Measurements from ENCODE around the gene GPR107.

GPR107 gene

DNA sequence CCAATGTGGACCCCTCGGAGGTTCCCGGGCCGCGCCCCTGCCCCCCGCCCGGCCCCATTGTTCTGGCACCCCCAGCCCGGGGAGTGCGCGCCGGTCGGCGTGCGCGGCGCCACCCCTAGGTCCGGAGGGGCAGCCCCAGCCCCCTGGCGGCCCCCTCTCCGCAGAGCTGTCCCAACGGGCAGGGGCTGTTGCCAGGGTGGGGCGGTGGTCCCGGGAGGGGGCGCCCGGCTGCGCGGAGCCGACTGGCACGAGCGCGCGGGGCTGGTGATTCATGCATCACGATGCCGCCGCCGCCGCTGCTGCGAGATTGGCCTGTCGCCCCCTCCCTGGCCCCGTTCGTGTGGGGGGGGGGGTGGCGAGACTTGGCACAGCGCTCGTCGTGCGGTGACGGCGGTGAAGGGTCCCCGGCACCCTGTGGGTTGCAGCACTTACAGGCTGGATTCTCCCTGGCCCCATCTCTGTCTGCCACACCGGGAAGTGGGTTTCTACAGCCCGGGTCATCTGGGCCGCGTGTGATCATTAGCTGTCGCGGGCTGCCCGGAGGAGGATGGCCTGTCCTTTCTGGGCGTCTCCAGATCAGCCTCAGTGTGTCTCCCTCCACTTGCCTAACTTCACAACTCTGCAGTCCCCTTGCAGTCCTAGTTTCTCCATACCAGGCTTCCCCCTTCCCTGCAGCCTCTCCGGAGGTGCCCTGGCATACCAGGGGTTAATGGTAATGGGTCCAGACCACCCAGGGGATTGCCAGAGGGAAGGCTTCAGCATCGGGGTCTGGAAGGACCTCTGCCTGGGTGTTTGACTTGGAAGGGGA is 119.4 kb downstream of the GPR107 start:
- Mint-ChIP-seq H3K27ac (peak overlapping the region; percentile 71), H3K36me3 (ENCODE audit: low read depth) (peaks cover 4% of the 10 kb centered on the region), H3K4me3 (peak overlapping the region; percentile 81), H3K27me3 (peaks cover 29% of the 10 kb centered on the region), H3K4me1 (ENCODE audit: low read depth) (peaks cover 8% of the 10 kb centered on the region), H3K9me3 (no peaks in the 10 kb centered on the region)
- DNase-seq = peak; percentile 65

GRCh38 chr9:130173666-130173983 is 119.9 kb downstream of the GPR107 start:
- H3K36me3 Mint-ChIP-seq (ENCODE audit: low read depth) = peaks cover 4% of the 10 kb centered on the region

GRCh38 chr9:130174025-130174424 is 120.3 kb downstream of the GPR107 start:
- peaks cover 29% of the 10 kb centered on the region for H3K27me3 Mint-ChIP-seq

More at GRCh38 chr9:130173666-130173983, 119.9 kb downstream of the GPR107 start:
- peaks cover 8% of the 10 kb centered on the region for H3K4me1 Mint-ChIP-seq (ENCODE audit: low read depth)
- H3K4me3 Mint-ChIP-seq = peak overlapping the region; percentile 81
- H3K27ac Mint-ChIP-seq = peak overlapping the region; percentile 26
- H3K27me3 Mint-ChIP-seq = peaks cover 29% of the 10 kb centered on the region
- DNase-seq = no peak
- no peaks in the 10 kb centered on the region for H3K9me3 Mint-ChIP-seq

DNA sequence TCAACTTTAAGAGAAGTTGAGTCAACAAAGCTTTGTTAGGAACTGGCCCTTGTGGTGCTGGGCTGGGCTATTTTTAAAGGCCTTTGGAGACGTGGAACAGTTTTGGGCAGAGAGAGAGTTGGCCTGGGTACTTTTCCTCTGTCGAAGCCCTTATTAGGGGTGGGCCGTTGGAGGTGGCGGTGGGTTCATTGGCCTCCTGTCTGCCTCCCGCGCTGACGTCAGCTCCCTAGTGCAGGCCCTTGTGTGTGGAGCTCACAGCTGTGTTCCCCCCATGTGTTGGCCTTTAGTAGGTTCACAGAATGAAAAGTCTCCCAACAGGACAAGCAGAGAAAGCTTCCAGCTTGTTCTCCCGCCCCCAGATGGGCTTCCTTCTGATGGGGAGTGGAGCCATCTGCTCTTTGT is 121.2 kb downstream of the GPR107 start:
- DNase-seq = no peak
- Mint-ChIP-seq H3K27ac (no peak overlapping the region), H3K36me3 (ENCODE audit: low read depth) (peaks cover 4% of the 10 kb centered on the region), H3K27me3 (peaks cover 29% of the 10 kb centered on the region), H3K9me3 (no peaks in the 10 kb centered on the region), H3K4me3 (peak overlapping the region; percentile 51), H3K4me1 (ENCODE audit: low read depth) (peaks cover 8% of the 10 kb centered on the region)

More at GRCh38 chr9:130174025-130174424, 120.3 kb downstream of the GPR107 start:
- Mint-ChIP-seq H3K9me3 (no peaks in the 10 kb centered on the region), H3K4me3 (peak overlapping the region; percentile 81), H3K27ac (peak overlapping the region; percentile 26), H3K4me1 (ENCODE audit: low read depth) (peaks cover 8% of the 10 kb centered on the region), H3K36me3 (ENCODE audit: low read depth) (peaks cover 4% of the 10 kb centered on the region)
- no peak for DNase-seq

DNA sequence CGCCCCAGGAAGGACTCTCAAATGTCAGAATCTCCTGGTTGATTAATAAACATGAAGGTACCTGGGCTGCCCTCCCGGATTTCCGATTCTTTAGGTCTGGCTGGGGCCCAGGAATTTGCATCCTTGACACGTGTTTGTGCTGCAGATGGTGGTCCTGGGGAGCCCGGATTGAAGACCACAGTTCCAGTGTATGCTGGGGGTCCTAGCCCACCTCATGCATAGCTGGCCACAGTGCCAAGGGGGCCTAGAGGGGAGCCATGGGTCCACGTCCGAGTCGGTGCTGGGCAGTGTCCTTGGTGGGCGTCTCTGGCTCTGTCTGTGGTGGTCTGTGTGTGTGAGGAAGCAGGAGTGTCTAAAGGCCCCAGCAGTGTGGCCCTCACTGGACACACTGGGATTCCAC is 121.6 kb downstream of the GPR107 start:
- no peak overlapping the region for H3K27ac Mint-ChIP-seq
- H3K27me3 Mint-ChIP-seq = peaks cover 27% of the 10 kb centered on the region
- peaks cover 8% of the 10 kb centered on the region for H3K4me1 Mint-ChIP-seq (ENCODE audit: low read depth)
- no peak overlapping the region for H3K4me3 Mint-ChIP-seq
- peaks cover 4% of the 10 kb centered on the region for H3K36me3 Mint-ChIP-seq (ENCODE audit: low read depth)
- H3K9me3 Mint-ChIP-seq = no peaks in the 10 kb centered on the region
- no peak for DNase-seq

DNA sequence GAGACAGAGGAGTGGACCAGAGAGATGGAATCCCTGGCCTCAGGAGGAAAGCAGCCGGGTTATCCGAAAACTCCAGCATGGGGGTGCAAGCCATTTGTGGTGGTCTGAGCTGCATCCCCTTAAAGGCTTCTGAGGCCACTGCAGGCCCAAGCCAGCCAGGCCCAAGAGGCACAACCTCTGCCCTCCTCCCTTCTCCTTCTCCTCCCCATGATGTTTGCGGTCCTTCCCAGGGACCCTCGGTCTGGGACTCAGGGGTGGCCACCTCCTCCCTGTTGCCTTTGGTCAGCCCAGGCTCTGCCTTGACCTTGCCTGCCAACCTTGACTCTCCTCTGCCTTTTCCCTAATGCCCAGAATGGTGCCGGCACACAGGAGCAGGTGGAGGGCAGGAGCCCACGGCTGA is 123.1 kb downstream of the GPR107 start:
- no peak for DNase-seq
- H3K9me3 Mint-ChIP-seq = no peaks in the 10 kb centered on the region
- no peak overlapping the region for H3K4me3 Mint-ChIP-seq
- peaks cover 6% of the 10 kb centered on the region for H3K4me1 Mint-ChIP-seq (ENCODE audit: low read depth)
- peaks cover 17% of the 10 kb centered on the region for H3K27me3 Mint-ChIP-seq
- no peak overlapping the region for H3K27ac Mint-ChIP-seq
- H3K36me3 Mint-ChIP-seq (ENCODE audit: low read depth) = peaks cover 4% of the 10 kb centered on the region

- no peaks in the 10 kb centered on the region for H3K9me3 Mint-ChIP-seq
- peaks cover 4% of the 10 kb centered on the region for H3K36me3 Mint-ChIP-seq (ENCODE audit: low read depth)
- H3K4me3 Mint-ChIP-seq = no peak overlapping the region
- H3K27me3 Mint-ChIP-seq = peaks cover 16% of the 10 kb centered on the region
- no peak for DNase-seq
- peaks cover 6% of the 10 kb centered on the region for H3K4me1 Mint-ChIP-seq (ENCODE audit: low read depth)
- no peak overlapping the region for H3K27ac Mint-ChIP-seq
Observed at GRCh38 chr9:130177898-130178805, 124.4 kb downstream of the GPR107 start.

GRCh38 chr9:130179331-130179907 is 125.7 kb downstream of the GPR107 start:
- H3K4me3 Mint-ChIP-seq = no peak overlapping the region
- peaks cover 4% of the 10 kb centered on the region for H3K36me3 Mint-ChIP-seq (ENCODE audit: low read depth)
- no peaks in the 10 kb centered on the region for H3K9me3 Mint-ChIP-seq
- no peaks in the 10 kb centered on the region for H3K4me1 Mint-ChIP-seq (ENCODE audit: low read depth)
- H3K27me3 Mint-ChIP-seq = peaks cover 4% of the 10 kb centered on the region
- H3K27ac Mint-ChIP-seq = no peak overlapping the region
- DNase-seq = no peak

DNA sequence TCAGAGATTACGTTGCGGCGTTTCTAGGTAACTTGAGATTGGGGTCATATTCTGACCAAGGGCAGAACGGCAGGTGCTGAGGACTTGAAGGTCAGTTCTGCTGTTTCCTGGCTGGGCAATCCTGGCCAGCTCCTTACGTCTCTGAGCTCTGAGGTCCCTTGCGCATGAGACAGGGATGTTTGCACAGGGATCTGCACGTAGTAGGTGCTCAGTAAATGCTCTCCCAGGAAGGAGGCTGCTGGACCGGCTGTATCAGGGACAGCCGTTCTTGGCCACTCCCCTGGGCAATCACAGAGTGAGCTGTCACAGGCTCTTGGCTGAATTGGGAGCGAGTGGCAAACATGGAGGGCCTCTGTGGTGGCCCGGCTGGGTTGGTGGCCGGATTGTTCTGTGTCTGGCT is 126.8 kb downstream of the GPR107 start:
- DNase-seq = no peak
- H3K4me3 Mint-ChIP-seq = no peak overlapping the region

GRCh38 chr9:130181678-130182380 is 128.1 kb downstream of the GPR107 start:
- H3K9me3 Mint-ChIP-seq = no peaks in the 10 kb centered on the region
- H3K36me3 Mint-ChIP-seq (ENCODE audit: low read depth) = peaks cover 1% of the 10 kb centered on the region
- H3K27ac Mint-ChIP-seq = no peak overlapping the region
- no peak for DNase-seq
- H3K4me1 Mint-ChIP-seq (ENCODE audit: low read depth) = no peaks in the 10 kb centered on the region
- H3K4me3 Mint-ChIP-seq = no peak overlapping the region
- H3K27me3 Mint-ChIP-seq = no peaks in the 10 kb centered on the region

More for the DNA sequence above, 126.8 kb downstream of the GPR107 start:
- Mint-ChIP-seq H3K9me3 (no peaks in the 10 kb centered on the region), H3K27ac (no peak overlapping the region), H3K36me3 (ENCODE audit: low read depth) (peaks cover 2% of the 10 kb centered on the region), H3K4me1 (ENCODE audit: low read depth) (no peaks in the 10 kb centered on the region), H3K27me3 (no peaks in the 10 kb centered on the region)

DNA sequence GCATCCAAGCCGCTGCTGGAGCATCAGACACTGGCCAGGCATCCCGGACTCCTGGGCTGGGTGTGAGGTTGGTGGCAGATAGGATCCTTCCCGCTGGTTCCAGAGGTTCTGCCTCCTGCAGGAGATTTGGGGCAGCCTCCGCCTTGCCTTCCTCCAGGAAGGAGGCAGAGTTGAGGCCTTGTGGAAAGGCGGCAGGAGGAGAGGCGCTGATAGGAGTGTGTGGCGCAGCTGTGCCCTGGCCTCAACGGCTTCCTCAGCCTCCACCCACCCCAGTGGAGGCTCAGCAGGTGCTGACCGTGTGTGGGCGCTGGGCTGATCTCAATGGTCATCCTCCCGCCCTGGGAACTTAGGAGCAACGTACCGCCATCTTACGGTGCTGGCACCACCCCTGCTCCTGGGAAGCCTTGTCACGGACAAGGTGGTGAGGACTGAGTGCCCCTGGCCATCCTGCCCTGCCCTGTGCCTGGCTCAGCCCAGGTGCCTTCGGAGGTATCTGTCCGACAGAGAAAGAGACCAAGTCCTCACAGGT is 128.7 kb downstream of the GPR107 start:
- Mint-ChIP-seq H3K4me3 (no peak overlapping the region), H3K36me3 (ENCODE audit: low read depth) (no peaks in the 10 kb centered on the region), H3K9me3 (no peaks in the 10 kb centered on the region), H3K27me3 (no peaks in the 10 kb centered on the region), H3K27ac (no peak overlapping the region), H3K4me1 (ENCODE audit: low read depth) (no peaks in the 10 kb centered on the region)
- DNase-seq = no peak

DNA sequence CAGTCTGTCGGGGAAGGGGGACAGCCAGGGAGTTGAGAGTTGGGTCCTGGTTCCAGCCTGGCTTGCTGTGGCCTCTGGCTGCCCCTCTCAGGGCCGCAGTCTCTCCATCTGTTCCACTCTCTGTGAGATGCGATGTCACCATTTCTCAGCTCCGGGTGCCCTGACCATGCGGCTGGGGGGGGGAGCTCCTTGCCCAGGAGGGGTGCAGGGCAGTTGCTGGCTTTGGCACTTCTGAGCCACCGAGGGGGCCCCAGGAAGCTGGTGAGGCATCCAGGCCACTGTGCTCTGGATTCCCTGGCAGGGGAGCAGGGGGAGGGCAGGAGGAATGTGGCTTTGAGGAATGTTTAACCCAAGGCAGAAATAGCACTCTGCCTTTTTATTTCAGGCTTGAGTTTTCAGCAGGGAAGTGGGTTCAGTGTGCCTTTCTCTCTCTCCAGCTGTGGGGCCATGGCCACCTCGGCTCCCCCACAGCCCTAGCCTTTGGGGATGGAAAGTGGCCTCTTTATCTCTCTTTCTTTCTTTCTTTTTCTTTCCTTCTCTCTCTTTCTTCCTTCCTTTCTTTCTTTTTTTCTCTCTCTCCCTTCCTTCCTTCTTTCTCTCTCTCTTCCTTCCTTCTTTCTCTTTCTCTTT is 129.5 kb downstream of the GPR107 start:
- DNase-seq = no peak

GRCh38 chr9:130185017-130185416 is 131.3 kb downstream of the GPR107 start:
- no peaks in the 10 kb centered on the region for H3K36me3 Mint-ChIP-seq (ENCODE audit: low read depth)
- no peaks in the 10 kb centered on the region for H3K27me3 Mint-ChIP-seq
- no peaks in the 10 kb centered on the region for H3K9me3 Mint-ChIP-seq
- no peak overlapping the region for H3K4me3 Mint-ChIP-seq
- no peak overlapping the region for H3K27ac Mint-ChIP-seq
- no peaks in the 10 kb centered on the region for H3K4me1 Mint-ChIP-seq (ENCODE audit: low read depth)
- no peak for DNase-seq

More for the DNA sequence above, 129.5 kb downstream of the GPR107 start:
- H3K4me3 Mint-ChIP-seq = no peak overlapping the region
- no peaks in the 10 kb centered on the region for H3K4me1 Mint-ChIP-seq (ENCODE audit: low read depth)
- no peaks in the 10 kb centered on the region for H3K27me3 Mint-ChIP-seq
- no peaks in the 10 kb centered on the region for H3K36me3 Mint-ChIP-seq (ENCODE audit: low read depth)
- H3K9me3 Mint-ChIP-seq = no peaks in the 10 kb centered on the region
- H3K27ac Mint-ChIP-seq = no peak overlapping the region

Measured in activated T-cell treated with anti-CD3 and anti-CD28 coated beads, Interleukin-2, amount 50 U/mL, for 24 hours (primary cell).